Spleen (tissue), 11 donors: ENCODE results near the gene OR6V1. TPM values are rescaled to one million over a fixed set of nuclear protein-coding genes. Genes with fewer than 3 reads are reported as not detected.

Experiments
- DNase-seq: peaks from one replicate; pipeline ENCODE4 v3.0.0-alpha.2; 2020
- H3K27ac ChIP-seq, 8 donors: fragments of 200-600 bp; sonication (generic) in 7 of 8; 1 replicate in 4 of 8; 2 replicates in 4 of 8; pipeline versions ENCODE4 v1.5.0 to v1.8.0; 2016 to 2021; ENCODE audit warnings: inconsistent platforms in 4 of 8, mild to moderate bottlenecking in 4 of 8, moderate library complexity in 1 of 8
- H3K27me3 ChIP-seq, 7 donors: fragments of 200-600 bp; sonication (generic) in 6 of 7; replicated peaks in 1 of 7; 1 replicate in 4 of 7; 2 replicates in 3 of 7; pipeline versions ENCODE4 v1.5.0 to v1.8.0; 2016 to 2021; ENCODE audit warnings: inconsistent platforms in 3 of 7, mild to moderate bottlenecking in 1 of 7
- H3K36me3 ChIP-seq, 6 donors: fragments of 200-600 bp; sonication (generic) in 5 of 6; 1 replicate in 4 of 6; 2 replicates in 2 of 6; pipeline versions ENCODE4 v1.5.0 to v1.8.0; 2016 to 2021; ENCODE audit warnings: inconsistent platforms in 2 of 6
- H3K4me1 ChIP-seq, 6 donors: fragments of 200-600 bp; sonication (generic) in 5 of 6; 1 replicate in 3 of 6; 2 replicates in 3 of 6; pipeline versions ENCODE4 v1.5.0 to v1.8.0; 2016 to 2021; ENCODE audit warnings: inconsistent platforms in 3 of 6
- H3K4me3 ChIP-seq, 8 donors: fragments of 200-600 bp; sonication (generic) in 7 of 8; 1 replicate in 4 of 8; 2 replicates in 4 of 8; pipeline versions ENCODE4 v1.5.0 to v1.8.0; 2016 to 2021; ENCODE audit warnings: inconsistent platforms in 4 of 8, mild to moderate bottlenecking in 4 of 8, moderate library complexity in 2 of 8
- H3K9me3 ChIP-seq, 8 donors: fragments of 200-600 bp; sonication (generic) in 7 of 8; 1 replicate in 4 of 8; 2 replicates in 4 of 8; pipeline versions ENCODE4 v1.5.0 to v1.8.0; 2016 to 2021; ENCODE audit warnings: inconsistent platforms in 4 of 8
- CTCF ChIP-seq, 11 experiments: fragments of 200-600 bp in 7 of 11; fragments of 450-650 bp in 4 of 11; sonication (generic) in 4 of 11; IDR thresholded peaks in 8 of 11; conservative IDR thresholded peaks in 3 of 11; 1 replicate in 7 of 11; 2 replicates in 4 of 11; pipeline versions ENCODE4 v1.4.0 to v1.8.0; 2016 to 2021; ENCODE audit warnings: antibody characterized with exemption in 11 of 11, inconsistent platforms in 4 of 11, mild to moderate bottlenecking in 1 of 11
- POLR2A ChIP-seq, 3 donors: fragments of 450-650 bp; IDR thresholded peaks; one replicate each; pipeline ENCODE4 v1.5.1; 2017; ENCODE audit warnings: antibody characterized with exemption in 3 of 3, mild to moderate bottlenecking in 1 of 3
- POLR2AphosphoS5 ChIP-seq, 3 donors: sonication (generic); formaldehyde crosslinking; IDR thresholded peaks; one replicate each; pipeline ENCODE4 v1.5.1; 2017; ENCODE audit warnings: antibody characterized with exemption in 3 of 3
- WGBS, 5 donors: extraction: QIAGEN DNeasy Blood & Tissue Kit in 3 of 5; methylation state at CpG; one replicate each; pipeline versions ENCODE4 v1.1.5 to v1.1.7; 2013 to 2018; 5-methylcytosine and 5-hydroxymethylcytosine counted together
- intact Hi-C: fragments of 100-400 bp; cut with DNase I; formaldehyde crosslinking; loops from one replicate; pipeline ENCODE4 v1.15.0; 2023; ENCODE audit warnings: low total_unique reads
- polyA plus RNA-seq, 3 donors: library from polyadenylated mRNA; stranded (reverse); fragments of 200-250 nt; gene quantifications; one replicate each; pipeline ENCODE4 v1.2.1, GENCODE V29; 2013
- total RNA-seq, 7 donors: library from RNA; depleted of rRNA in 3 of 7; stranded (reverse); fragments of >200 nt in 3 of 7; fragmentation: NEBNext Ultra II Directional in 4 of 7; extraction: Animal tissue kit (Norgen Biotek cat#: 25700) in 4 of 7; gene quantifications; one replicate each; pipeline versions ENCODE4 v1.1.0 to v1.2.1, GENCODE V29; 2016 to 2021
- donor health status: healthy with polysubstance abuse.
- donor health status: DM: no; HTN: no; CAD: no; lungs with moderate emphysema.
- donor health status: DM: no; HTN: no; CAD: no.
- donor health status: Bipolar disorder and iron deficiency.
- donor health status: healthy.
- donor health status: DM: no; HTN: no; CAD: no.
- donor health status: DM: yes; HTN: yes; CAD: no.

The OR6V1 gene
- total and polyA plus RNA-seq, 10 donors = not detected

- no peak for DNase-seq
- TF ChIP-seq CTCF (IDR thresholded peaks at IDR 0.05 in 8 of 11, conservative IDR thresholded peaks at IDR 0.05 in 3 of 11) = no peak
- TF ChIP-seq POLR2AphosphoS5 (IDR thresholded peaks at IDR 0.05) = no peak
- TF ChIP-seq POLR2A (IDR thresholded peaks at IDR 0.05) = no peak
- Histone ChIP-seq H3K4me1 (peaks cover 3 to 60% (median 21%) of the 10 kb centered on the region in 6 donors), H3K27ac (no peak overlapping the region), H3K4me3 (no peak overlapping the region), H3K9me3 (no peaks in the 10 kb centered on the region), H3K36me3 (no peaks in the 10 kb centered on the region), H3K27me3 (peaks cover 0 to 5% (median 0%) of the 10 kb centered on the region in 7 donors)
- WGBS, 5 donors = 82 to 92% (median 86%) methylated on average over 5 of the region's 5 CpGs
- intact Hi-C loops = no loop called here
Measured at GRCh38 chr7:143013893-143014292, 38.2 kb upstream of the OR6V1 start.

- peak overlapping the region in 5 of 8 donors; percentile 40 to 76 (median 59) for H3K27ac ChIP-seq
- TF ChIP-seq CTCF (IDR thresholded peaks at IDR 0.05 in 8 of 11, conservative IDR thresholded peaks at IDR 0.05 in 3 of 11) (no peak), POLR2AphosphoS5 (IDR thresholded peaks at IDR 0.05) (no peak), POLR2A (IDR thresholded peaks at IDR 0.05) (no peak)
- H3K4me1 ChIP-seq = peaks cover 3 to 58% (median 21%) of the 10 kb centered on the region in 6 donors
- H3K9me3 ChIP-seq = peaks cover 0 to 5% (median 0%) of the 10 kb centered on the region in 8 donors
- intact Hi-C loops = no loop called here
- no peaks in the 10 kb centered on the region for H3K36me3 ChIP-seq
- H3K27me3 ChIP-seq = peaks cover 0 to 5% (median 0%) of the 10 kb centered on the region in 7 donors
- peak overlapping the region in 1 of 8 donors; percentile 19 for H3K4me3 ChIP-seq
- no peak for DNase-seq
- WGBS, 5 donors = 47 to 55% (median 52%) methylated on average over 2 of the region's 2 CpGs
Measured at GRCh38 chr7:143015084-143015483, 37.1 kb upstream of the OR6V1 start.

- Histone ChIP-seq H3K4me3 (no peak overlapping the region), H3K4me1 (peaks cover 3 to 58% (median 21%) of the 10 kb centered on the region in 6 donors), H3K9me3 (peaks cover 0 to 5% (median 0%) of the 10 kb centered on the region in 8 donors), H3K27me3 (peaks cover 0 to 5% (median 0%) of the 10 kb centered on the region in 7 donors), H3K27ac (peak overlapping the region in 4 of 8 donors; percentile 44 to 76 (median 59)), H3K36me3 (no peaks in the 10 kb centered on the region)
- 78 to 91% (median 87%) methylated on average over 3 of the region's 3 CpGs for WGBS, 5 donors
- intact Hi-C loops = no loop called here
- no peak for TF ChIP-seq CTCF (IDR thresholded peaks at IDR 0.05 in 8 of 11, conservative IDR thresholded peaks at IDR 0.05 in 3 of 11)
- no peak for TF ChIP-seq POLR2AphosphoS5 (IDR thresholded peaks at IDR 0.05)
- TF ChIP-seq POLR2A (IDR thresholded peaks at IDR 0.05) = no peak
- no peak for DNase-seq
Measured at GRCh38 chr7:143015926-143016490, 36.1 kb upstream of the OR6V1 start.

- Histone ChIP-seq H3K4me3 (no peak overlapping the region), H3K27me3 (peaks cover 0 to 5% (median 0%) of the 10 kb centered on the region in 7 donors), H3K36me3 (no peaks in the 10 kb centered on the region), H3K4me1 (peaks cover 3 to 57% (median 21%) of the 10 kb centered on the region in 6 donors), H3K9me3 (peaks cover 0 to 5% (median 0%) of the 10 kb centered on the region in 8 donors), H3K27ac (peak overlapping the region in 2 of 8 donors; percentile 4 to 41)
- TF ChIP-seq CTCF (IDR thresholded peaks at IDR 0.05 in 8 of 11, conservative IDR thresholded peaks at IDR 0.05 in 3 of 11) (no peak), POLR2AphosphoS5 (IDR thresholded peaks at IDR 0.05) (no peak), POLR2A (IDR thresholded peaks at IDR 0.05) (no peak)
- 50 to 72% (median 60%) methylated on average over 2 of the region's 2 CpGs for WGBS, 5 donors
- intact Hi-C loops = no loop called here
- no peak for DNase-seq
Measured at GRCh38 chr7:143016996-143017395, 35.1 kb upstream of the OR6V1 start.
